Right renal pelvis (tissue), 4 donors: Measurements from ENCODE around the gene MAP4K4. TPM values are rescaled to one million over a fixed set of nuclear protein-coding genes. Genes with fewer than 3 reads are reported as not detected.

Experiments
- DNase-seq, 4 donors: peaks; one replicate each; pipeline ENCODE4 v3.0.0-alpha.2; 2013; ENCODE audit warnings: low read depth in 4 of 4, low spot score in 3 of 4, missing footprints in 1 of 4
- polyA plus RNA-seq, 4 donors: library from polyadenylated mRNA; unstranded; fragments of 120-200 nt; gene quantifications; one replicate each; pipeline ENCODE4 v1.2.1, GENCODE V29; 2013; ENCODE audit not compliant: insufficient read length in 4 of 4

The MAP4K4 gene
- polyA plus RNA-seq, 4 donors: 67.5 to 82.6 (median 78.0) TPM

DNA sequence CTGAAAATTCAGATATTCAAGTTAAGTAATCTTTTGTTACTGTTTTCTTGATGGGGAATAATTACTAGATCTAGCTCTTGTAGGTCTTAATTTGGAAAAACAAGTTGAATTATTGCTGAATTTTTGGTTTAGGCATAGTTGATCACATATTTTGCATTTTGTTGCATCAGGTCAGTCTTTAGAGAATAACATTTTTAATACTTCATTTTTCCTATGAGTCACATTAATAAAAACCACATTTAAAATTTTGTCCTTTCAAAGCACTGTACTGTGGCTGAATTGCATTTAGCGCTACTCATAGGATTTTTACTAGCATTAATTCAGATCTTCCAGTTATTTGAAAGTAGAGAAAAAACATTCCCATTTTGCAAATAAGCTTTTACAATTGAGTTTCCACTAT lies 23.2 kb downstream of the MAP4K4 start:
- DNase-seq: no peak

DNA sequence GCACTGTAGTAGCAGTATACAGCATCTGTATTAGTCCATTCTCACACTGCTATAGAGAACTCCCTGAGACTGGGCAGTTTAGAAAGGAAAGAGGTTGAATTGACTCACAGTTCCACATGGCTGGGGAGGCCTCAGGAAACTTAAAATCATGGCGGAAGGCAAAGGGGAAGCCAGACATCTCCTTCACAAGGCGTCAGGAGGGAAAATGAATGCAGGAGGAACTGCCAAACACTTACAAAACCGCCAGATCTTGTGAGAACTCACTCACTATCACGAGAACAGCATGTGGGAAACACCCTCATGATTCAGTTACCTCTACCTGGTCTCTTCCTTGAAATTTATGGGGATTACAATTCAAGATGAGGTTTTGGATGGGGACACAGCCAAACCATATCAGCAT lies 25.4 kb downstream of the MAP4K4 start:
- DNase-seq: no peak

- DNase-seq: no peak
Observed at GRCh38 chr2:101723371-101724124, 26.0 kb downstream of the MAP4K4 start.

- no peak for DNase-seq
Observed at GRCh38 chr2:101724125-101724474, 26.6 kb downstream of the MAP4K4 start.

DNA sequence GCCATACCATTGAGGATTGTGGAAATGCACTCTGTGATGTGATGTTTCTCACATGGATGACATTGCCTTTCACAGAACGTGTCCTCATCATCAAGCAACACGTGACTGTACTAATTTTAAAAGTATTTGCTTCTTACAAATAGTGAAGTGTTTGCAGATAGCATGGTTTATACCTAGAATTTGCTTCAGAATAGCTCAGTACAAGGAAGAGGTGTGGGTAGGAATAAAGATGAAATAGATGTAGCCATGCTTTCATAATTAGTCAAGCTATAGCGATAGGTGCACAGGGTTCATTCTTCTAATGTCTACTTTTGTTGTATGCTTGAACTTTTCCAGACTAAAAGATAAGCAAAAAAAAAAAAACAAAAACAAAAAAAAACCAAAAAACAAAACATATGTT lies 27.5 kb downstream of the MAP4K4 start:
- no peak for DNase-seq

DNA sequence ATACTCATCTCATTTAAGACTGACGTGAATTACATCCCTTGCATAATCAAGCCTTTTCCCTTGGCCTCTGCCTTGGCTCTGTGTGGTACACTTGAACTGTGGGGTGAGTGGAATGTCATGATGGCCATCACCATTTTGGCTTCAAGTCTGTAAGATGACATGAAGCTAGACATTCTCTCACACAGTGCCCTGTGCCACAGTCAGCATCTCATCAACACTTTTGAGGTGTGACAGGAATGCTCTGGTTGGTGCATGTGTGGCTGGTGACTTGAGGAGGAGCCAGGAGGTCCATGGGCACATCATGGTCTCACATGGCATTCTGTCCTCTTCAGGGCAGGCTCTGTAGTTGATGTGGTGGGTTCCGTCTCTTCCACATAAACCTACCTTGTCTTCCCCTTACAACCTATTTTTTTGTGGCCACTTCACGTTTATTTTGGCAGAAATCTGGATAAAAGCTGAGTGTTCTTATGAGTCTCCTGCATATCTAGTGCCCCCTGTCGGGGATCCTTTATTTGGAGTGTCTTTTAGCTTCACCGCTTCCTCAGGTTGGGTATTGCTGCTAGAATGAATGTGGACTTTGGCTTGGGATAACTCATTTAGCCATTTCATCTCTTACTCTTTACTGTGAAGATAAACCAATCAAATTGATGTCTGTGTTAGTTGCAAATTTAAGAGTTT lies 28.1 kb downstream of the MAP4K4 start:
- no peak for DNase-seq

- DNase-seq: no peak
Observed at GRCh38 chr2:101728865-101729264, 31.4 kb downstream of the MAP4K4 start.

- no peak for DNase-seq
Observed at GRCh38 chr2:101729521-101730190, 32.1 kb downstream of the MAP4K4 start.

GRCh38 chr2:101731221-101732054 lies 33.9 kb downstream of the MAP4K4 start:
- DNase-seq: no peak

DNA sequence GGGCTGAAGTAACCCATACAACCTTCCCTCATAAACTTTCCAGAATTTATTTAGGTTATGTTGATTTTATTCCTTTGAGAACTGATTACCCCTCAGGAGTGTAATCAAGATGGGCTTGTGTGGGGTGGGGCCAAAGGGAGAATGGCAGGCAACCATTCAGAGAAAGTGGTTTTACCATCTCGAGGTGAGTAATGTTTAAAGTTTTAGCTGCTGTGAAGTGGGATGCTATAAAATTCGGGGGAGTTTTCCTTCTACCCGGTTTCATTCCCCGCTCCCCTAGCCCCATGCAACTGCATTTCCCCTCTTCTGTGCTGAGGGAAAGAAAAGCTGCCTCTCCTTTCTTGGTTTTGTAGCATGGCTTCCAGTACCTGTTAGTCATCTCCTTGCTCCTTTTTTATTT lies 34.7 kb downstream of the MAP4K4 start:
- DNase-seq: no peak

DNA sequence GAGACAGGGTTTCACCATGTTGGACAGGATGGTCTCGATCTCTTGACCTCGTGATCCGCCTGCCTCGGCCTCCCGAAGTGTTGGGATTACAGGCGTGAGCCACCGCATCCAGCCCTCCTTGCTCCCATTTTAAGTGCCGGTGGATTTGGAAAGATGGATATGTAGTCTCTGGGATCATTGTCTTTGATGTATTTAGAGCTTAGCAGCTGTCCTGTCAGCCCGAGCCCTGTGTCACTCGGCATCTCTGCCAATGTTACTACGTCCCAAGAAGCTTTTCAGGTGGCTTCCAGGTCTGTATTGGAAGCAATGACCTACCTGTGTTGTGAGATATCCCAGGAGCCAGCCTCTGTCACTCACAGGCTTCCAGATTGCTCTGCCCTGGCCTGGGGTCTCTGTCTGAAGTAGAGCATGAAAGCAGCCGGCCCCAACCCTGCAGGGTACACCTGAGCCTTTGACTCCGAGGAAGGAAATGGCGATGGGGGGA lies 35.3 kb downstream of the MAP4K4 start:
- no peak for DNase-seq

GRCh38 chr2:101733257-101733993 lies 35.9 kb downstream of the MAP4K4 start:
- DNase-seq: no peak

GRCh38 chr2:101734505-101735165 lies 37.1 kb downstream of the MAP4K4 start:
- DNase-seq: no peak

- no peak for DNase-seq
Observed at GRCh38 chr2:101735166-101735533, 37.6 kb downstream of the MAP4K4 start.

- DNase-seq: no peak
Observed at GRCh38 chr2:101736233-101736632, 38.7 kb downstream of the MAP4K4 start.

GRCh38 chr2:101736861-101737291 lies 39.4 kb downstream of the MAP4K4 start:
- no peak for DNase-seq

DNA sequence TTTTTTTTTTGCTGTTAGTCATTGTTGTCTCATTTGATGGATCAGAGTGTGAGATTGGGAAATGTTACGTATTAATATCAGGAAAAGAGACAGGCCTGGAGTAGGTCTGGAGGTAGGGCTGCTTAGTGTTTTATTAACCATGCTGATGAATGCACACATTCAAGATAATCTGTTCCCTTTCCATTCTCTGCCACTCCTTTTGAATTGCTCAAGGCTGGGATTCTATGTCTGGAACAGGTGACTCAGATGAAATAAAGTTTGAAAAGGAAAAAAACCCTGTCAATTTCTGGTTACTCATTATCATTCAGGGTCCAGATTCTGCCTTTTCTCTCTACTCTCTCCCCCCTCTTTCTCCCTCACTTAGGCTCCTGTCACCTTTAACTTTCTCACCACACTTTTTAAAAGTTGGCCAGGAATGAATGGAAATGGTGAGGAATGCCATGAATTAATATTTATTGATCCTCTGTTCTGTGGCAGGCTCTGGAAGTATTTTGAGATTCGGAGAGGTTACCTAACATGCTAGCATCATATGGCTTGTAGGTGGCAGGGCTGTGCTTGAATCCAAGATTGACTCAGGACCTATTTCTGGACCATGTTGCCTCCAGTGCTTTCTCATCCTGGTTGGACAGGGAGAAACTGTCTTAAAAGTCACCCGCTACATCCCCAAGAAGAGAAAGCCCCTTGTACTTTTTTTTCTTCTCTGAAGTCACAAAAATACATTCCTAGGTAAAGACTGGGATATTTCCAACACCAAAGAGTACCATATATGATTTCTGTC lies 40.2 kb downstream of the MAP4K4 start:
- DNase-seq: no peak

DNA sequence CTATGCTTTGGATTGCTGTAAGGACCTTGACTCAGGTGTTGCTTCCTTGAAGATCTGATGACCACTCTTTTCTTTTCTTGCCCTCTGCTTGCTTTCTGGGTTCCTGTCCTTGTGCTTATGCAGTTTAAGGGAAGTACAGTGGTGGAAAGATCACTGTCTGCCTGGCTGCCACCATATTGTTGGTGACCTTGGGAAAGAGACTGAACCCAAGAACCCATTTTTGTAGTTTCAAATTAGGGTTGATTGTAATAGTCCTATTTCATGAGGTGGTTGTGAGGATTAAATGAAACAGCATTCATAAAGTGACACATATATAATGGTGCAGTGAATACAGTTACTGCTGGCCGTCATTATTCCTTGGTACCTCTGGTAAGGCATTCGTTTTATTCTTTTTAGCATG lies 41.1 kb downstream of the MAP4K4 start:
- no peak for DNase-seq

DNA sequence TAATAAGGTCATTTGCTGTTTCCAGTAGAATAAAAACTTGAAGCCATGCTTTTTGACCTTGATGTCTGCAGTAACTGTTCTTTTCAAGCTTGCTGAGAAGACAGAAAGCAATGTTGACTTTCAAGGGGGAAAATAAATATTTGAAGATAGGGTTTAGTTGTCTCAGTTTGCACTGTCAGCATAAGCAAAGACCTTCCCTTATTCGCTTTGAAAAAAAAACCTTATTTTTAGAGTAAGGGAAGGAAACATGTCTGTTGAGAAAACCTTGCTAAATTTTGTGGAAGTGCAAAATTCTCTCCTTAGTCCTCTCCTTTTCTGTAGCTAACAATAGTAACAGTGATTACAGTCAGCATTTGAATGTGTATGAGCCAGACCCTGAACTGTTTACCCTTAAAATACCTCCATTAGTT lies 43.1 kb downstream of the MAP4K4 start:
- DNase-seq: no peak
